Esophagus mucosa (tissue), 1 donor: Measurements from ENCODE around the gene DDX59. TPM values are rescaled to one million over a fixed set of nuclear protein-coding genes. Genes with fewer than 3 reads are reported as not detected.

Experiments
- ATAC-seq: fragments of 200-7000 bp; cut with Tn5 transposase; one replicate; pipeline ENCODE4 v1.9.1; 2020
- total RNA-seq: library from RNA; stranded (reverse); gene quantifications from one replicate; pipeline ENCODE4 v1.2.4, GENCODE V29; 2023
- donor health status: DM: yes; HTN: yes; CAD: no.

The DDX59 gene
- total RNA-seq = 13.8 TPM

DNA sequence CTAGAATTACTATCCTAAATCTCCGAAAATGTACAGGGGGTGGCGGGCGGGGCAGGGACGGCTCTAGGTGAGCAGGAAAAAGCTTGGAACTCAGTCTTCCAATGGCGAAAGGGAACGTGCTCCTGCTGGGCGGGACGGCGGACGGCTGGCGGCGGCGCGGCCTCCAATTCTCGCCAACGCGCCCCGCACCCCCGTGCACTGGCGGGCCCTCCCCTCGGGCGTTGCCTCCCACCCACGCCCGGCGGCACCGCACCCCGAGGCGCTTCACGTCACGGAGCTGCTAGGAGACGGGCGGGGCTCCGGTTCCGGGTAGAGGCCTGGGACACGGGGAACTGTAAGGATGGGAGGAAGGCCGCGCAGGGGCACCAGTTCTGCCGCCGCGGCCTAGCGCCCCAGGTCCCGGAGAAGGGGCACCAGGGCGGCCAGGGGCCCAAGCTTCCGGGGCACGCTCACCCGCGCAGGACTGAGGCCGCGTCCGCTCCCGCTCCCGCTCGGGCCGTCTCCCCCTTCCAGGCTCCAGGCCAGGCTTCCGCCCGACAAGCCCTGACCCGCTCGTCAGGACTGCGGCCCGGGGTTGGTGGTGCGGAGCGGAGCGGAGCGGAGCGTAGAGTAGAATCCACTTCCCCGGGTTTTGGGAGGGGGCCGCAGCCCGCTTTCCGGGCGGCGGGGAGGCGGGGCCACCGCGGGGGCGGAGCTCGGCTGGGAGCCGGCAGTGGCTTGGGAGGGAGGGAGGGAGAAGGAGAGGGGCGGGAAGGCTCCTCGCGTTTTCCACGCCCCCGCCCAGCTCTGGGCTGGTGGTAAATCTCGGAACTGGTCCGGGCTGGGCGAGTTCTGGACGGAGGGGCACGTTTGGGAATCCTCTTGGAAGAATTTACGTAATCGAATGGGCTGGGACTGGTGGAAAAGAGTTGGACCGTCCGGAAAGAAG lies at the start of gene DDX59:
Gene DDX59, minus strand, starts transcription at position 594 of the 928 bp plus-strand sequence. CDS start 3,167 bp downstream, outside the sequence.
- ATAC-seq = peak; percentile 91

DNA sequence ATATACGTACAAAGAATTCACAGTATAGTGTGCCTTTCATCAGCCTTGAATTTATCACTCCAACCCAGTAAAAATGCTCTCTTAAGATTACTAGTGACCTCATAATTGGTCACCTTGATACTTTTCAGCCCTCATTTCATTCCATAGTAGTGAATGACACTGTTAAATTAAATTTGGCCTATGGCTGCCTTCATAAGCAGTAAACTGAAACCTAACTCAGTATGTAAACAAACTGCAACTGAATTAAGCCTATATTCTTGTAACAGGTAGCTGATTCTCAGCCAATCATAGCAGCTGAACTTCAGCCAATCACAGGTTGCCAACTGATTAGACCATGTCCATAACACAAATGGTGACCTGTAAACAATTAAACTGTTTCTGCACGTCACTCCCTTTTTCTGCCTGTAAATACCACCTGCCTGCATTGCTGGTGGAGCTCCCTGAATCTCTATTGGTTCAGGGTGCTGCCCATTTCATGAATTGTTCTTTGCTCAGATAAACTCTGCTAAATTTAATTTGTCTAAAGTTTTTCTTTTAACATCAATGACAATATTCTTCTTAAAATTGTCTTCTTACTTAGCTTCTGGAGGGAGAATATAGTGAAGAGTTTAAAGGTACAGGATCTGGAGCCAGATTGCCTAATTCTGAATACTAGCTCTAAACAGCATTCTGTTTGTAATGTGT lies 44.9 kb upstream of the DDX59 start:
- no peak for ATAC-seq

DNA sequence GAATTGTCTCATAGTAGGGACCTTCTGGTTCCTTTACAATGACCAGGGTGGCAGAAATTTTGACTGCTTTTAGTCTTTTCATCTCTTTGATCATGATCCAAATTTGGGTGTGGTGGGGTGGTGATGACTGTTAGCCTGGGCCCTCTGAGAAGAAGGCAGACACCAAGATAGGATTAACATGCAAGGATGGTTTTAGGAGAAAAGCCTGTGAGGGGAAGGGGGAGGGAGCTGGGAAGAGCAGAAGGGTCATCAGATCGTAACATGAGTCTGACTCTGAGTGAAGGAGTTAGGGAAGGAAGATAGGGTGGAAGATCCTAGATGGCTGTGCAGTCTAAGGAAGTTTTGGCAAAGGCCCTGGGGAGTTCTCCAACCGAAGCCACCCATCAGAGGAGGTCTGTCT lies 40.5 kb upstream of the DDX59 start:
- ATAC-seq = no peak

DNA sequence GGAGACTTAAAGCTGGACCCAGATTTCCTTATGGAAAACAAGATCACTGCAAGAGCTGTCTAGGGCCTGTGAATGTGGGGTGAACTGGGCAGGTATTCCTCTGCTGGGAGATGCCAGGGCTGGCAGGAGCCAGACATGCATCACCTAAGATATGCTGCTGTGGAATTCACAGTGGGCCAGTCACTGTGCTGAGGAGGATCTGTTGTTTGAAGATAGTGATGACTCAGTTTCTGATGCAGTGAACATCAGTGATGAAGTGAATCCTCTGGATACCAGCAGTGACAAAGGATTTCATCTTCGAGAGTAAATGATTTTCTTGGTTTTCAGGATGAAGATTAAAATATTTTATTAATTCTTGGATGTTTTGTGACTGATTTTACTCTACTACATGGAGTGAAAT lies 39.1 kb upstream of the DDX59 start:
- no peak for ATAC-seq

DNA sequence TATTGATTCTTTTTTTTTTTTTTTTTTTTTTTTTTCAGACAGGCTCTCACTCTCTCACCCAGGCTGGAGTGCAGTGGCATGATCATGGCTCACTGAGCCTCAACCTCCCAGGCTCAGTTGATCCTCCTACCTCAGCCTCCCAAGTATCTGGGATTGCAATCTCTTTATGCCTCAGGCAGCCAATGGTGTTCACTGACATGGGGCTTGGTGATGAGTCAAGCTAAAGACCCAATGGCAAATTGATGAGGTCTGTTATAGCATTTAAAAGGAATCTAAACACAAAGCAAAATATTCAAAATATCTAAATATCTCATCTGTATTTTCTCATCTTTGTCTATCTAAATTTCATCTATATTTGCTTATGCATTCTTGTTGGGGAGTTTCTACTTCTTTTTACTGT lies 38.5 kb upstream of the DDX59 start:
- no peak for ATAC-seq

DNA sequence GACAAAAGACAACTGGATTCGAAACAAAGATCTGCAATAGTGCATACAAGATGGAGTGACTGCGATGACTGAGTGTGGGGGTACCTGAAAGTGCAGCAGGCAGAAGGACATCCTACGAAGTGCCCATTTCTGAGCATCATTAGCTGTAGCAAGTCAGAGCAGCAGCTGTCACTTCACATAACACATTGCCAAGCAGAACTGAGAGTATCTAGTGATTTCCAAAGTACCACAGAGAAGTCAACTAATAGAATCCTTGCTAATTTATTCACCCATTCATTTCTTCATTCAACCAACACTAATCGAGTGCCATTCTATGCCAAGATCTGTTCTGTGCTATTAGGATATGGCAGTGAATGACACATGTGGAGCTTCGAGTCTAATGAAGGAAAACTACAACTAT lies 37.4 kb upstream of the DDX59 start:
- no peak for ATAC-seq

DNA sequence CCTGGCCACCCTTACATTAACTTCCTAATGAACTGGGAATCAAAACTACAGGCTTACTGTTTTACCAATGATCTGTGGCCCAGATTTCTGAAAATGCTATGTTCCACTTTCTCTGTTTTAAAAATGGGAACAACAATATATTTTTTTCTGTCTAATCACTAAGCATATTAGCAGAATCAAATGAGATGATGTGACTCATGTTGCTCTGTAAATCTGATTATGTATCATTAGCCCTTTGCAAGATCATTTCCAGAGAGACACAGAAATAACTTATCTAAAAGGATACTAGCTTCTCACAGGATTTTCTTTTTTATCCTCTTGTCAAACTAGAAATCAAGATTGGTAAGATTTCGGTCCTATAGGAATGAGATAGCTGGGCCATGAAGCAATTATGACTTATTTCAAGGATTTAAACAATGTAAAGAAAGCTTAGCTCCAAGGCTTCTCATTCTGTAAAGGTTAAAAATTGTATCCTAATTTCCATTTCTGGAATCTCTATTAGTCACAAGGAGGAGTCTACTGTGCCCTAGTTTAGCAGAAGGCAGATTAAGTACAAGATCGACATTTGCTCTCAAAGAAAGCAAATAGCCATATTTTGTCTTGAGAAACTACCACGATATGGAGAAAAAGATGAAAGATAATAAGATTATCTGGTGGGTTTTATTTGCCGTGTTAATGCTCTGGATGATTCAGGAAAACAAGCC lies 36.6 kb upstream of the DDX59 start:
- no peak for ATAC-seq

DNA sequence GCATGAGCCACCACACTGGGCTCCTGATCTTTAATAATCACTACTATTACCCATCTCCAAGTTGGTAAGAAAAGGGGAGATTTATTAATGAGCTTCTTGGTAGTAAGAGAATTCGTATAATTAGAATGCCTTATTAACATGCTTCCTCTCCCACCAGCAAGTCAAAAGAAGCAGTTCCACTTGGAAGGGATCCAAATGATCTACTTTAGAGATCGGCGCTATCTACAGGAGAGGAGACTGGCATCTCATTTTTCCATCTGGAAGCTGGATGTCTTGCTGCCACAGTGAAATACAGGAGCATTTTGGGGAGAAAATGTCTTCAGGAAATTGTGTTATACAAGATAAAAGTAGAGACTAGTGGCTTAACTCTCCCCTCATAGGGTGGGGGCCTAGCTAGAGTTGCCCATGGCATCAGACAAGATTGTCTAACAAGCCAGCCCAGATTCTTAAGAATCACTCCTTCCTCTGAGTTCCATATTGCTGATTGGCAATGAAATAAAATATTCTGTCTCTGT lies 35.3 kb upstream of the DDX59 start:
- no peak for ATAC-seq

DNA sequence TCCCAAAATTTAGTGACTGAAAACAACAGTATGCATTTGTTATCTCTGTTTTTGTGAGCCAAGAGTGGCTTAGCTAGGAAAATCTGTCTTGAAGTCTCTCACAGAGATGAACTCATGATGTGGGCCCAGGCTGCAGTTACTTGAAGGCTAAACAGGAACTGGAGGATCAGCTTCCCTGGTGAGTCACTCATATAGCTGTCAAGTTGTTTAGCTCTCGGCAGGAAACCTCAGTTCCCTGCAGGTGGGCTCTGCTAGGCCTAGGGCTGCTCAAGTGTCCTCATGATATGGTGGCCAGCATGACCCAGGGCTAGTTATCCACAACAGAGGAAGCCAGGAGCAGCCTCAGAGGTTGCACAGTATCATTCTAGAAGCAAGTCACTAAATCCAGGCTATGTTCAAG lies 30.2 kb upstream of the DDX59 start:
- ATAC-seq = peak; percentile 77

DNA sequence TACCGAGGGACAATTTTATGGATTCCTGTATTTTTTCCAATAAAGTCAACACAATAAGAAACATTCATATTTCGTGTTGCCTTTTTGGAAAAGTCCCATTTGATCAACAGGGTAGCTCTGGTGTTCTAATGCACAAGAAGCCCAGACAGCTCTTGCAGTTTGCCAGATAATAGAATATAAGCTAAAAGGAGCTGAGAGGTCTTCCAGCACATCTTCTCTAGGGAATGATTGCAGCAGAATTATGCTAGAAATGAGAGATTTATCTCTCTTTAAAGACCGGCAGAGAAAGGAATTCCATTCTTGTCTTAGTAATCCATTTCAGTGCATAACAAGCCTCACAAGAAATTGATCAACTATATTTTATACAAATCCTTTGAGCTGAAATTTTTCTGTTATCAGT lies 25.0 kb upstream of the DDX59 start:
- no peak for ATAC-seq

DNA sequence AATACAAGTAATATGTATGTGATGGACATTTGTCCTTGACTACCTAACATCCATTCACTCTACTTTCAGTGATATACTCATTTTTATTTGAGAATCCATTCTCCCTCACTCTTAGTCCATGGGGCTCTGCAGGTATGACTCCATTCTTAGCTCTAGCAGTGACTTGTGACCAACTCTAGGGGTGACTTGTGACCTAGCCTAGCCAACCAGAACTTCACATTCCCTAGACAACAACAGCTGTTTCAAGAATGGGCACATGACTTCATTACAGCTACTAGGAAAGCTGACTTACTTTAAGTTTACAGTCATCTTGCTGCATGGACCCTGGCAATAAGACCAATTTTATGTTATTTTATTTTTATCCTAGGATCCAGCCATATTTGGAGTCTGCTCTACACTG lies 23.6 kb upstream of the DDX59 start:
- no peak for ATAC-seq

DNA sequence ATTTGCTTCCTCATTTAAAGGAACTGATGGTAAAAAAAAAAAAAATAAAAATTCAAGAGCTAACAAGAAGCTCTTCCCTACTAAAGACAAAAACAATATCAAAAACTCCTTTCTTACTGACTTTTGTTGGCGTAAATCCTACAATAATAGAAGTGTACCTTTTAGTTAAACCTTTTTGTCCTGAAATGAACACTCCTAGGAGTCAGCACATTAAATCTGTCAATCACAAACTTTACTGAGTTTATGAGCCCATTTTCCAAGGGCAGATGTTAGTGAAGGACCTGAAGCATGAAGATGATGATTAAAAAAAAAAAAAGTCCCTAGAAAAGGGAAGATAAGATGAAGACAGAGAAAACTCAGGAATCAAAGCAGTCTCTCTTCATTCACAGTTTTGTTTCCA lies 22.6 kb upstream of the DDX59 start:
- ATAC-seq = no peak

DNA sequence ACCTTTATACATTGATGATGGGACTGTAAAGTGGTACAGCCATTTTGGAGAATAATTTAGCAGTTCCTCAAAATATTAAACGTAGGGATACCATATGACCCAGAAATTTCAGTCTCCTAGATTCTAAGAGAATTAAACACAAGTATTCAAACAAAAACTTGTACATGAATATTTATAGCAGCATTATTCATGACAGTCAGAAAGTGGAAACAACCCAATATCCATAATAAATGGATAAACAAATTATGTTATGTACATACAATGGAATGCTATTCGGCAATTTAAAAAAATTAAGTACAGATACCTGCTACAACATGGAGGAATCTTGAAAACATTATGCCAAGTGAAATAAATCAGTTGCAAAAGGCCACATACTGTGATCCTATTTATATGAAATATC lies 16.9 kb upstream of the DDX59 start:
- no peak for ATAC-seq

DNA sequence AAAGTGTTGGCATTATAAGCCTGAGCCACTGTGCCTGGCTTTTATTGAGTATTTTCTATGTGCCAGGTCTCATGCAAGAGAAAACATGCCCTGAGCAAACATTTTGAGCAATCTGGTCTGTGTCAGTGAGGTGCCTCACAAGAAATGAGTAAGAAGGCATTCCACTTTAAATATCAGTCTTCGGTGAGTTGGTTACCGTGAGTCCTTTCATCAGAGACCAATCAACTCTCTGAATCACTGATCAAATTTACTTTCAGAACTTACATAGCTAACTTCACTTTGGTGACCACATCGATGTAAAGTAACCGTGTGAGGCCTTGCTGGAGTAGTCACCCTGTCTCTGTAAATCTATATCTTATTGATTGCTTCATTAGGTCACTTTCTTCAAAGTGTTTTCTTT lies 14.3 kb upstream of the DDX59 start:
- ATAC-seq = peak; percentile 63

DNA sequence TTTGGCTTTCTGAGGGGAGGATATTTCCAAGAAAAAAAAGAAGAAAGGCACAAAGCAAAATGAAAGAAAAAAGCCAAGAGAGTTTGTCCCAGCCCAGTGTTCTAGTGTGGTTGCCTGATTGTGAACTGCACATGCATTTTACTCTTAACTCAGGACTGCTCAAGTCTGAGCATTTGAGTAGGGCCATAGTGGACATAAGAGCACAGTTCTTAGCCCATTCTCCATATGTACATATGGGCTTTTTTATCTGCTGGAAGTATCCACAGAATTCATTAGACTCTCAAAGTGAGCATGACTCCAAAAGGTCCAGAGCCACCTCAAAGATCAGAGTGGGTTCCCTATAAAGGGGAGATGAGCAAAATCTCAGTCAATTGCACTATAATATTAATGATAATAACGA lies 13.6 kb upstream of the DDX59 start:
- no peak for ATAC-seq

DNA sequence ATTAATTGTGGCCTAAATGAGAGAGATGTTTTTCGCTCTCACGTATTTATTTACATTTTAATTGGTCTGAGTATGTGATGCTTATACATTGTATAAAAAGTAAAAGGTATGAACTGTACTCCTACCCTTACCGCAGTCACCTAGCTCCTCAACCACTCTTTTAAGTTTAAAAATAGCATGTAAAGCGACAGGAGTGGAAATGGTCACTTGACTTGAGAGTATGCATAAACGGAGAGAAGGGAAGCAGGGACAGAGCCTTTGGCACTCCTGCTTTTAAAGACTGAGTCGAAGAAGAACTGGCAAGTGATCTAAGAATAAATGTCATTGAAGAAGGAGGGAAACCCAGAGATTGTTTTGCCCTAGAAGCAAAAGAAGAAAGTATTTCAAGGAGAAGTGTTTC lies 11.5 kb upstream of the DDX59 start:
- ATAC-seq = no peak

DNA sequence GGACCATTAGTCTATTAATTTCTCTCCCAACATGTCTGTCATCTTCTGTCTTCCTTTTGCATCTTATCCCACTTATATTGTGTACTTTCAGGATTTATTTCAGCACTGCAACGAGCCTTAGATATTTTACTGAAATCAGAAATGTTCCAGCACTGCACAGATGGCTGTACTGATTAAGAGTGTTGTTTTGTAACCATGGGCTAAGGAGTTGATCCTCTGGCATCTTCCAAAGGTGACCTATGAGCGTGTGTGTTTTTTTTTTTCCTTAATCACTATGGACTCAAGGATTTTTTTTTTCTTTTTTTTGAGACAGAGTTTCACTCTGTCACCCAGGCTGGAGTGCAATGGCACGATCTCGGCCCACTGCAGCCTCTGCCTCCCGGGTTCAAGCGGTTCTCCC lies 7.1 kb upstream of the DDX59 start:
- no peak for ATAC-seq

DNA sequence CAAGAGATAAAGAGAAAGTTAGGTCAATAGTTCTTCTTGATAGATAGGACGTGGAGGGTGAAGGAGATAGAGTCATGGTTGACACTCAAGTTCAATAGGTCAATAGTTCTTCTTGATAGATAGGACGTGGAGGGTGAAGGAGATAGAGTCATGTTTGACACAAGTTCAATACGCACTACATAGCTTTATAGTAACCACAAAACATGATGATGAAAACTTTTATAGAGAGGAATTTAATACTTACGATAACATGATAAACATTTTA lies 5.8 kb upstream of the DDX59 start:
- no peak for ATAC-seq

DNA sequence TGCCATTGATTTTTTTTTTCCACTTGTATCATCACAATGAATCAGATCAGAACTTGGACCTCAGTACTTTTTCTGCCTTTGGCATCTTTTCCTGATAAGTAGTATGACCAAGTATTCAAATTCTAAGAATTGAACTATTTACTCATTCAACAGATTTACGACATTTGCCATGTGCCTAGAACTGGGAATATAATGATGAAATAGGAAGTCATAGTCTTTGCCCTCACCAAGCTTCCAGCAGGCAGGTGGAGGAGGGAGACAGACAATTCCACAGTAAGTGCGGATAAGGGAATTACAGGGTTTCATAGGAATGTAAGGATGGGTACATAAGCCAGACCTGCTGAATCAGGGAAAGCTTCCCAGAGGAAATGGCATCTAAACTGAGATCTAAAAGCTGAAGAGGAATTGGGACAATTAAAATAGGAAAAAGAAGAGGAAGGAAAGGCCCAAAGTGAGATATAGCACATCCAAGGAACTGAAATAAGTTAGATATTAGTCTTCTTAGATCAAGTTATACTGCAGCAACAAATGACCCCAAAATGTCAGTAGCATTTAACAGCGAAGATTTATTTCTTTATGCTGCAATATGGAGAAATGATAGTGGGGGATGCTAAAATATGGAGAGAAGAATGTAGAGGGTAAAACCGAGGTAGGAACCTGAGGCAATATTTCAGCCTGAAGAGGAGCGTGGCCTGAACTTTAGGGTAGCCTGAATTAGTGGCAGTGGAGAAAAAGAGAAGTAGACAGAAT lies 5.3 kb upstream of the DDX59 start:
- no peak for ATAC-seq

DNA sequence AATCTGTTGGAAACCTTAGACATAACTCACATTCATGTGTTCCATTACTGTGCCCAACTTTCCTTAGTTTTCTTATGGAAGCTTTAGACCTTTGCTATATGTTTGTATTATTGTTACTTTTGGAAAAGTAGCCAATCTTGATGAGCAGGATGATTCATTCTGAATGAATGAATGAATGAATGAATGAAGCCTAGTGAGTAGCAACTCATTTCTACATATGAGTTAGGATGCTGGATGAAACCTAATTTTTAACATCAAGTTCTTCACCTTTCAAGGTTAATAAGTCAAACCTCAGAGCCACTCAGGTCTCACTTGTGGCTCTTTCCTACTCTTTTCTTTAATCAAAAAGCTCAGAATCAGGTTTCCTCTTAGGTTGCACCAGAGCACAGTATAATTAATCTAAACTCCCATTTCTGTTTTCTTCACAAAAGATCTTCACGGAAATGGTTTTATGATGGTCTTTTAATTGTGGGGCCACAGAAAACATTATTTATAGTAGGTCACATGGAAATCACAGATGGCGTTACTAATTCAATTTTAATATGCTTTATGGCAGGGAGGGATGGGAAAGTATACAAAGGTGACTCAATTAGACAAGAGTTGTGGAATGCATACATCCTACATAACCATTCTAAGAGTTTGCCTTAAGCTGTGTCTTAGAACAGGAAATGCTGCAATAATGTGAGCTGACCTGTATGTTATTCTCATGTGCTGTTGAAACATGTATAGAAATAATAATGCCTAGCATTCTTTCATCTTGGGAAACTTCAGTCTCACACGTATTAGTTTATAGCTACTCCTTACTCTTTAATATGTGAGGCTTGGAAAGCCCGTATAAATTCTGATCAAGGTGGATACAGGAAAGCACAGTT lies 4.5 kb upstream of the DDX59 start:
- ATAC-seq = peak; percentile 82

DNA sequence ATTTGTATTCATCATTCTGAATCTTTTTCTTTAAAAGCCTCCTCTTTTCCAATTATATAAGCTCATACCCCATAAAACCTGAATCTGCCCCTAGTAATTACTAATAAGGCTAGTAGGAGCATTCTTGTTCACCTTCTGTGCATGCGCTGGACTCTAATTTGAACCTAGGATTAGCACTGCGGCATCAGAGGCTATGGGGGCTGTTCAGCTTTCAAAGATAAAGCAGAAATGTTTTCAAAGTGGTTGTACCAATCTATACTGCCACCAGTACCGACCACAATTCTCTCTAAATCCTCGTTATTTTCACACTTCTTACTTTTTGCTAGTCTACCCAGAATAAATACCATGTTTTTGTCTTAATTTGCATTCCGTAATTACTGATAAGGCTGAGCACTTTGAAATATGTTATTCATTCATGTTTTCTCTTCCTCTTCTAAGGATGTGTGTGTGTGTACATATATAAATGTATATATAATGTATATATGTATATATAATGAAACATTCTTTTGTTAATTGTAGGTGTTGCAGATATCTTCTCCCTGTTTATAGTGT lies 1.6 kb upstream of the DDX59 start:
- no peak for ATAC-seq
